Naive B cell (primary cell): Measurements from ENCODE around the gene ATP7B. TPM values are rescaled to one million over a fixed set of nuclear protein-coding genes. Genes with fewer than 3 reads are reported as not detected.

Experiments used
- ATAC-seq, 2 donors: fragments of 150-1000 bp; cut with Tn5 transposase; 2 replicates each; pipeline ENCODE4 v1.10.0; 2021; ENCODE audit warnings: low read depth in 2 of 2, mild to moderate bottlenecking in 2 of 2, moderate library complexity in 2 of 2
- DNase-seq: peaks from one replicate; pipeline ENCODE4 v3.0.0; 2022
- H3K27ac Mint-ChIP-seq, 6 donors: one replicate each; pipeline ENCODE4 v1.8.0; 2020 to 2022; ENCODE audit warnings: mild to moderate bottlenecking in 6 of 6, mixed read lengths in 6 of 6, moderate library complexity in 5 of 6, inconsistent platforms in 2 of 6
- H3K27me3 Mint-ChIP-seq, 3 donors: one replicate each; pipeline ENCODE4 v1.8.0; 2021 to 2022; ENCODE audit warnings: mixed read lengths in 3 of 3, mild to moderate bottlenecking in 1 of 3
- H3K36me3 Mint-ChIP-seq, 2 donors: one replicate each; pipeline ENCODE4 v1.8.0; 2020 to 2022; ENCODE audit warnings: mixed read lengths in 2 of 2, inconsistent platforms in 1 of 2, mild to moderate bottlenecking in 1 of 2
- H3K4me1 Mint-ChIP-seq, 3 donors: one replicate each; pipeline ENCODE4 v1.8.0; 2020 to 2022; ENCODE audit warnings: mixed read lengths in 3 of 3, inconsistent platforms in 1 of 3, mild to moderate bottlenecking in 1 of 3, moderate library complexity in 1 of 3
- H3K4me3 Mint-ChIP-seq, 8 donors: one replicate each; pipeline ENCODE4 v1.8.0; 2020 to 2022; ENCODE audit warnings: mild to moderate bottlenecking in 8 of 8, mixed read lengths in 8 of 8, moderate library complexity in 8 of 8, inconsistent platforms in 2 of 8
- H3K9me3 Mint-ChIP-seq, 7 donors: one replicate each; pipeline ENCODE4 v1.8.0; 2020 to 2022; ENCODE audit warnings: mixed read lengths in 7 of 7, mild to moderate bottlenecking in 5 of 7, inconsistent platforms in 2 of 7, moderate library complexity in 1 of 7
- polyA plus RNA-seq, 6 donors: library from polyadenylated mRNA; unstranded; fragments of 300-500 nt; fragmentation: Illumina TruSeq; gene quantifications; one replicate each; pipeline ENCODE4 v1.2.3, GENCODE V29; 2021; ENCODE audit warnings: low read depth in 6 of 6

Gene ATP7B
- polyA plus RNA-seq, 6 donors from 2014 or later: 0.04 TPM; not detected in 5

- peaks cover 5 to 29% (median 12%) of the 10 kb centered on the region in 7 donors for H3K9me3 Mint-ChIP-seq
- peaks cover 4 to 12% (median 7%) of the 10 kb centered on the region in 3 donors for H3K27me3 Mint-ChIP-seq
- no peak overlapping the region for H3K27ac Mint-ChIP-seq
- H3K36me3 Mint-ChIP-seq: peaks cover 0 to 22% of the 10 kb centered on the region in 2 donors
- no peak for ATAC-seq
- H3K4me1 Mint-ChIP-seq: no peaks in the 10 kb centered on the region
- no peak for DNase-seq
- H3K4me3 Mint-ChIP-seq: no peak overlapping the region
Measured at GRCh38 chr13:51887468-51887867, 123.8 kb downstream of the ATP7B start.

DNA sequence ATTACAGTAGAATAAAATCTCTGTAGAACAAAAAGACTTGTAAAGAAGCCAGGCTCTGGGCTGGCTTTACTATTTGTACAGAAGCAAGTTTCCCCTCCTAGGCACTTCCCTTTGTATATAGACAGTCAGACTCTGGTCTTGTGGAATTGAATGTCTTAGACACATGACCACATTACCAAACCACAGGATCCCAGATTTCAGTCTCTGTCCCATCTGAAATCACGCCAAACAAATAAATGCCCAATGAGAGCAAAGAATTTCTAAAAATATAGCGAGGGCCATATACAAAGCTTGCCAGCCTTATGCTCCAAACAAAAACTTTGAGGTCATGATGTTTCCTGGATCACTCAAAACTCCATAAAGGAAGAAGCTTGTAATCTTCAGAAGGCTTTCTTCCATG, 125.6 kb downstream of the ATP7B start:
- DNase-seq (no peak), ATAC-seq (no peak)
- Mint-ChIP-seq H3K27ac (no peak overlapping the region), H3K9me3 (peaks cover 5 to 44% (median 24%) of the 10 kb centered on the region in 7 donors), H3K27me3 (peaks cover 0 to 4% (median 0%) of the 10 kb centered on the region in 3 donors), H3K4me1 (no peaks in the 10 kb centered on the region), H3K4me3 (no peak overlapping the region), H3K36me3 (peaks cover 0 to 32% of the 10 kb centered on the region in 2 donors)

DNA sequence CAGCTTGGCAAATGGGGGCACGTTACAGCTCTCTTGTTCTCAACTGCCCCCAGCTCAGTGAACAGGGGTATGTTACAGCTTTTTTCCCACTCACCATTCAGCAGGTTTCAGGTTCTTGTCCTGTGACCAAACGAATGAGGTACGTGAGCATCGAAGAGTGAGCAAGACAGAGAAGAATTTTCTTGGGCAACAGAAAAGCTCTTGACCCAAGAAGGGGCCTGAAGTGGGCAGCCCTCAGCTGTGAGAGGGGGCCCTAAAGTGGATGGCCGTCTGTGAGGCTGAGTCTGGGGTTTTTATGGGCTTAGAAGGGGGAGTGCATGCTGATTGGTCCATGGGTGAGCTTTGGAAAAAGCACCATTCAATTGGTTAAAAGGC, 128.0 kb downstream of the ATP7B start:
- no peak for ATAC-seq
- Mint-ChIP-seq H3K9me3 (peaks cover 5 to 44% (median 27%) of the 10 kb centered on the region in 7 donors), H3K36me3 (peaks cover 0 to 34% of the 10 kb centered on the region in 2 donors), H3K27ac (no peak overlapping the region), H3K4me1 (no peaks in the 10 kb centered on the region), H3K4me3 (no peak overlapping the region), H3K27me3 (peaks cover 0 to 4% (median 0%) of the 10 kb centered on the region in 3 donors)
- DNase-seq: no peak

Other genes starting within 250 kb of the ATP7B start
- gene DHRS12, start 207.3 kb downstream of the ATP7B start, polyA plus RNA-seq: 10 to 100 TPM; 18.5 to 26.6 (median 22.3) TPM
- gene TMEM272, start 166.3 kb downstream of the ATP7B start, polyA plus RNA-seq: under 1 TPM in 2 of 6 donors, not detected in 4; 0.09 to 0.11 TPM
- gene CCDC70, start 149.5 kb downstream of the ATP7B start, polyA plus RNA-seq: not detected
- 10 to 100 TPM; 16.3 to 36.6 (median 28.7) TPM for gene ALG11, start 948 bp upstream of the ATP7B start, polyA plus RNA-seq
- gene UTP14C, start 13.2 kb upstream of the ATP7B start, polyA plus RNA-seq: 1 to 10 TPM in 4 of 6 donors, under 1 TPM in 1, not detected in 1; 0.93 to 3.4 (median 2.0) TPM
- gene NEK5, start 117.6 kb upstream of the ATP7B start, polyA plus RNA-seq: under 1 TPM in 4 of 6 donors, not detected in 2; 0.17 to 0.28 (median 0.21) TPM
- gene NEK3, start 148.1 kb upstream of the ATP7B start, polyA plus RNA-seq: 1 to 10 TPM; 2.5 to 5.7 (median 3.8) TPM